NCI-H226 (cell line): Measurements from ENCODE around the gene ZMYND8.
"Not testable (repeated sequence)": the region's sequence is repeated elsewhere in the genome, so short reads cannot be mapped to it uniquely, and the experiment has no call there.

Experiments used
- DNase-seq: peaks from one replicate; pipeline ENCODE4 v3.0.0-alpha.2; 2015

ZMYND8 gene

DNA sequence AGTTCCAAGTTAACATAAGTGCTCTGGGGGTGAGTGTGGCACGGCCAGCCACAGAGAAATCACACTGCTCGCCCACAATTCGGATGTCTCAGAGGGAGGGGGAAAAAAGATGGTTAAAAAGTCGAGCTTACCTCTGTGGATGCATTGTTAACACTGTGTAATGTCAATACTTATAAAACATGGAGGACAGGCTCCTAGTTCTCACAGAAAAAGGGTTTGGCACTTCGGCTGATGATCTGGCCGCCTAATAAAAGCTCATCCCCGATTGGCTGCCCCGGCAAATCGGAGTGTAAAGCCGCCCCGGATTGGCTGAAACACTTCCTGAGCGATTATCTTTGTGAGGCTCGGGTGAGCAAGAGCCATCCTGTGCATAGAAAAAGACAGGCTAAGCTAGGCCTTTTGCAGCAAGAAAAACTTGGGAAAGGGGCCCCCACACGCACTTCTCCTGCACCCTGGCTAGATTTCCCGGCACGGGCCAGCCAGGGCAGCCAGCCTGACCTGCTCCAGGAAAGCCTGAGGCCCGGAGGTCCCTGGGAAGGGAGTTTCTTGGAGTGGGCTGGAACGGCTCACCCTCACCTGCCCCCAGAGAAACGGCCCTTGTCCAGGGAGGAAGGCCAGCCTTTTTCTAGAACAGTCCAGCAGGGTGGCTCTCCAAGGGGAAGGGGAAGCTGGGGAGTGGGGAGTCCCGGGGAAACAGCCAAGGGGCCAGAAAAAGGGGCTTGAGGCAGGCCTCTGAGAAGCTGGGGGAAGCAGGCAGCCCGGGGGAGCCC is at the start of gene ZMYND8:
TSS of gene ZMYND8 (minus strand) at position 174 of the 770 bp plus-strand sequence. CDS start at position 145, 29 bp downstream.
- DNase-seq: peak; percentile 90

DNA sequence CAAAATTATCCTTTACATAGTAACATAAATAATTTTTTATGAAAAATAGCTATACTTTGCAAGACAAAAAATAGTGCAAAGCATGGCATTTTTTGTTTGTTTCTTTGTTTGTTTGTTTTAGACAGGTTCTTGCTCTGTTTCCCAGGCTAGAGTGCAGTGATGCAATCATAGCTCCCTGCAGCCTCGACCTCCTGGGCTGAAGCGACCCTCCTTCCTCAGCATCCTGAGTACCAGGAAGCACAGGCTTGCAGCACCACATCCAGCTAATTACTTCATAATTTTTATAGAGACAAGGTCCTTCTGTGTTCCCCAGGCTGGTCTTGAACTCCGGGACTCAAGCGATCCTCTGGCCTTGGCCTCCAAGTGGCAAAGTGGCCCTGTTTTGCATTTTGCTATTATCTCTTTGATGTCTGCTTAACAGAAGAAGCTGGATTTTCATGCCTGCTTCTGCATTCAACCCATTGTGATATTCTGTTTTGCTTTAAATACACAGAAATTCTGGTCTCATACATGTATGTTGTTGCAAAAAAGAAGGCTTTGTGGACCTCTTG is 49.4 kb upstream of the ZMYND8 start:
- DNase-seq: no peak

DNA sequence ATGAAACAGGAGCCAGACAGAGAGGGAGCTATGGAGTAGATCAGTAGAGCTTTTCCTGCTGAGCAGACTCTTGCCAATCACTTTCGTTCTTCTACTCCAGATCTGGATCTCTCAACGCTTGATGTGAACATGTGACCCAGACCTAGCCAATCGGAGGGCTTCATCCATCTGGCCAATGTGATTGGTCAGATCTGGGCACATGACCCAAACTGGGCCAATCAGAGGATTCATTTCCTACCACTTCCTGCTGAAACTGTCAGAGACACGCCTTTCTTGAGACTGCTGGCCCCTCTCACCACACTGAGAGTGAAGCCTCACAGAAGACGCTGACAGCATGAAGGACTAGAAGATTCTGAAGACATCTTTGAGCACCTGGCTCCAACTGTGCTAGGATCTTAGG is 44.2 kb upstream of the ZMYND8 start:
- DNase-seq: no peak

DNA sequence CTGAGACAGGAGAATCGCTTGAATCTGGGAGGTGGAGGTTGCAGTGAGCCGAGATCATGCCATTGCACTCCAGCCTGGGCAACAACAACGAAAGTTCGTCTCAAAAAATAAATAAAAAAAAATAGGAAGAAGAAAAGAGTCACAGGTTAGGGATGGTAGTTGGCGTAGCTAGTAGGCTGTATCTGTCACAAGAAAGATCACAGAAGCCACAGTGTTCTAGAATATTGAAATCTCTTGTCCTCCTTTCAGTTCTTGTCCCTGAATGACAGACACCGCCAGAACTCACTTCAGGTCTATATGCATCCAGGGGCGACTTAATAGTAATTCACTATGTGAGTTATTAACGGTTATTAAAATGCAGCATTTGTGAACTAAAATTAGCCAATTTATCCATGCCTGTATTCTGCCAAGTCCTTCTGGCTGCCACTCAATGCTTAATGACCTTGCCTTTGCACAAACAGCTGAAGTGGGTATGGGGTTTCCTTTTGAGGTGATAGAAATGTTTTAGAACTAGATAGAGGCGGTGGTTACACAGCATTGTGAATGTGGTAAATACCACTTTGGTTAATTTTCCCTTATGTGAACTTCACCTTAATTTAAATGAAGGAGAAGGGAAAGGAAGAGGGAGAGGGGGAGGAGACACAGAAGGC is 41.3 kb upstream of the ZMYND8 start:
- DNase-seq: no peak

DNA sequence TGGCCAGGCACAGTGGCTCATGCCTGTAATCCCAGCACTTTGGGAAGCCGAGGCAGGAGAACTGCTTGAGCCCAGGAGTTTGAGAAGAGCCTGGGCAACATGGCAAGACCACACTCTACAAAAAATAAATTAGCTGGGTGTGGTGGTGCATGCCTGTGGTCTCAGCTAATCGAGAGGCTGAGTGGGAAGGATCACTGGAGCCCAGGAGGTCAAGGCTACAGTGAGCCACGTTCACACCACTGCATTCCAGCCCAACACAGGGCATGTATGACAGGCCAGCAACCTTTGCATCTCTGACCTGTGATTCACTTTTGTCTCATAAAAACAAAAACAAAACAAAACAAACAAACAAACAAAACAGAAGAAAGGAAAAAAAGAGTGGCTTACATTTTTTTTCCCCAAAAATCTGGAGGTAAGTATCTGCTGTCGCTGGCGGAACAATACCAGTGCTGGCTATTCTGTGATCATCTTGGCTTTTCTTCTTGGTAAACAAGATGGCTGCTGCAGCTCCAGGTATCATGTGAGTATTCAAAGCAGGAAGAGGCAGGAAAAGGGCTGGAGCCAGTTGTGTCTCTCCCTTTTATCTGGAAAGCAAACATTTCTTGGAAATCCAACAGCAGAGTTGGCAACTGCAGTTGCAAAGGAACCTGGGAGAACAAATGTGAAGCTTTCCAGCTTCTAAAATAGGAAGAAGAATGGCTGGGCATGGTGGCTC is 40.4 kb upstream of the ZMYND8 start:
- DNase-seq: no peak

DNA sequence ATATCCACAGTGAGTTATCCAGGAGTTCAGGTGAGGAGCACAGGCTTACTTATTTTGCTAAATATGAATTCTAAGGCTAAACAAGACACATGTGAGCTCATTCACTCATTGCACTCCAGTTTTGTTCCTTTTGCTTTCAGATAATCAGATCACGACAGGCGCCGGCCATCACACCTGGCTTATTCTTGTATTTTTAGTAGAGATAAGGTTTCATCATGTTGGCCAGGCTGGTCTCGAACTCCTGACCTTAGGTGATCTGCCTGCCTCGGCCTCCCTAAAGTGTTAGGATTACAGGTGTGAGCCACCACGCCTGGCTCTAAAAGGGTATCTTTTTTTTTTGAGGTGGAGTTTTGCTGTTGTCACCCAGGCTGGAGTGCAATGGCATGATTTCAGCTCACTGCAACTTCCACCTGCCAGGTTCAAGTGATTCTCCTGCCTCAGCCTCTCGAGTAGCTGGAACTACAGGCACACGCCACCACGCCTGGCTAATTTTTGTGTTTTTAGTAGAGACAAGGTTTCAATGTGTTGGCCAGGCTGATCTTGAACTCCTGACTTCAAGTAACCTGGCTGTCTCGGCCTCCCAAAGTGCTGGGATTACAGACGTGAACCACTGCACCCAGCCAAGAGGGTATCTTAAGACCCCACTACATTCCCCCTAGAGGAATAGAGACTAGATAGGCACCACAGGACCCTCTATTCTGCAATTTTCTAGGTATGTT is 37.5 kb upstream of the ZMYND8 start:
- not testable (repeated sequence) for DNase-seq

DNA sequence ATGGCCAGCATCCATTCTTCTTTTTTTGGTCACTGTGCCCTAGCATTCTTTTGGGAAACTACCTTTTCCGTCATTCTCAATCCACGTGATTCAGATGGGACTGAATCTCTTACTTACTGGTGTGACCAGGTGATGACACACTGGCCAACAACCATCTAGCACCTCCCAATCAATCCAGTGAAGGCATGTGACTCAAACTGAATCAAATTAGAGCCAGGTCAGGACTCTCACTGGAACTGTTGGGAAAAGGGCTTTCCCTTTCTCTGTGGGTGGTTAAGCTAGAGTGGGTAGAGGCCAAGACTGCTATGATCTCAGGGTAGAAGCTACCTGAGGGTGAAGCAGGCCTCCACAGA is 36.2 kb upstream of the ZMYND8 start:
- peak; percentile 64 for DNase-seq

DNA sequence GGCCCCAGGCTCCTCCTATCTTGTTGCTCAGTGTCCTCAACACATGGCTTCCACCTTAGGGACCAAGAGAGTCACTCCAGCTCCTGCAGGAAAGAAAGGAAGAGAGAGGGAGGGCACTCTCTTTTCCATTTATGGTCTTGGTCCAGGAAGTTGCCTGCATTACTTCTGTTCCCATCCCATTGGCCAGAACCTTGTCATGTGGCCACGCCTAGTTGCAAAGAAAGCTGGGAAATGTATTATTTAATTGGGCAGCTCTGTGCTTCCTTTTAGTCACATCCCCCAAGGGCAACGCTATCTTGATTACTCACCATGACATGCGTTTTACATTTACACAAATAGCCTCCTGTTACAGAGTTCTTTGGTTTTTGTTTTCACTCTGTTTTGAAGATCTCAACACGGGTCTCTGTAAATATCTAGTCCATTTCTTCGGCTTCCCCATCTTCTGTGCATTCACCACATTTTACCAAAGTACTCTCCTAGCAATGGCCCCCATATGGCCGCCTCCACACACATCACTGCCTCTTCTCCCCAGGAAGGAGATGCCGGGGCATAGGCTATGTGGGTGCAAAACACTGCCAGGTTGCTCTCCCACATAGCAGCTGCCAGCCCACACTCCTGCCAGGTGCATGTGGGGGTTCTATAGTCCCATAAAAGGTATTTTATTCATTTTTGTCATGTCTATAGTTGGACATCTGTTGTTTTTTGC is 35.7 kb upstream of the ZMYND8 start:
- DNase-seq: peak; percentile 97

DNA sequence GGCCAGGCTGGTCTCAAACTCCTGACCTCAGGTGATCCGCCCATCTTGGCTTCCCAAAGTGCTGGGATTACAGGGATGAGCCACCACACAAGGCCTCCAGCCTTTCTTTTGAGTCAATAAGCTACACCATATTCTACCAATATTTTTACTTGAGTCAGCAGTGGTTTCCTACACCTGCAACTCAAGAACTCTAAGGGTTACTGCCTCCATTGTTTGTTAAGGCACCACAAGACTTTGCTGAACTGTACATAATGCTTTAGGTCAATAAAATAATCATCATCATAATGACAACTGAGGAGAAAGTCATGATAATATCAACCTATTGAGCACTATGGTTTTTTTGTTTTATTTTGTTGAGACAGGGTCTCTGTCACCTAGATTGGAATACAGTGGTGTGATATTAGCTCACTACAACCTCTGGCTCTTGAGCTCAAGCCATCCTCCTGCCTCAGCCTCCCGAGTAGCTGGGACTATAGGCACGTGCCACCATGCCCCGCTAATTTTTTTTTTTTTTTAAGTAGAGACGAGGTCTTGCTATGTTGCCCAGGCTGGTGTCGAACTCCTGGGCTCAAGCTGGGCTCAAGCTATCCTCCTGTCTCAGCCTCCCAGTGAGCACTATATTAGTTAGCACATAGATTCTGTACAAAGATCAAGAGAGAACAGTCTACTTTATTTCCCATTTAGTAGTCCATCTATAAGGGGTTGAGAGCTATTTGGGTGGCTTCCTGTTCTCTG is 34.9 kb upstream of the ZMYND8 start:
- DNase-seq: no peak

DNA sequence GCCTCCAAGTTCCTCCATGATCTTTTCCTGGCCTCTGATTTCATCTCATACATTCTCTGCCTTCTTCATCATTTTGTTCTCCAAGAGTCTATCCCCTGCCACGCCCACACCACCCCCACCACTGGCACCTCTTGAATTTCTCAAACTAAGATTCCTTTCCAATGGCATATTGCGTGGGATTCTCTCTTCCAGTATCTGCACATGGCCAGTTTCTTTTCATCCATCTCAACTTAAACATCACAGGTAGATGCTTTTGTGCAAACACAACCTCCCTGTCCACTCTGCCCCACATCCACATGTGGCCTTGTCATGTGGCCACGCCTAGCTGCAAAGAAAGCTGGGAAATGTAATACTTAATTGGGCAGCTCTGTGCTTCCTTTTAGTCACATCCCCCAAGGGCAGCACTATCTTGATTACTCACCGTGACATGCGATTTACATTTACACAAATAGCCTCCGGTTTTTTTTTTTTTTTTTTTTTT is 33.4 kb upstream of the ZMYND8 start:
- DNase-seq: peak; percentile 89

DNA sequence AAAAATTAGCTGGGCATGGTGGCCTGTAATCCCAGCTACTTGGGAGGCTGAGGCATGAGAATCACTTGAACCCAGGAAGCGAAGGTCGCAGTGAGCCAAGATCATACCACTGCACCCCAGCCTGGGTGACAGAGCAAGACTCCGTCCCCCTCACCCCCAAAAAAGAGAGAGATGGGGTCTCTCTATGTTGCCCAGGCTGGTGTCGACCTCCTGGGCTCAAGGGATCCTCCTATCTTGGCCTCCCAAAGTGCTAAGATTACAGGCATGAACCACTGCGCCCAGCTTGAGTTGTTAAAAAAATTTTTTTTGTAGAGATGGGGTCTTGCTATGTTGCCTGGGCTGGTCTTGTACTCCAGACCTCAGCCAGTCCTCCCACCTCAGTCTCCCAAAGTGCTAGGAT is 29.5 kb upstream of the ZMYND8 start:
- not testable (repeated sequence) for DNase-seq

DNA sequence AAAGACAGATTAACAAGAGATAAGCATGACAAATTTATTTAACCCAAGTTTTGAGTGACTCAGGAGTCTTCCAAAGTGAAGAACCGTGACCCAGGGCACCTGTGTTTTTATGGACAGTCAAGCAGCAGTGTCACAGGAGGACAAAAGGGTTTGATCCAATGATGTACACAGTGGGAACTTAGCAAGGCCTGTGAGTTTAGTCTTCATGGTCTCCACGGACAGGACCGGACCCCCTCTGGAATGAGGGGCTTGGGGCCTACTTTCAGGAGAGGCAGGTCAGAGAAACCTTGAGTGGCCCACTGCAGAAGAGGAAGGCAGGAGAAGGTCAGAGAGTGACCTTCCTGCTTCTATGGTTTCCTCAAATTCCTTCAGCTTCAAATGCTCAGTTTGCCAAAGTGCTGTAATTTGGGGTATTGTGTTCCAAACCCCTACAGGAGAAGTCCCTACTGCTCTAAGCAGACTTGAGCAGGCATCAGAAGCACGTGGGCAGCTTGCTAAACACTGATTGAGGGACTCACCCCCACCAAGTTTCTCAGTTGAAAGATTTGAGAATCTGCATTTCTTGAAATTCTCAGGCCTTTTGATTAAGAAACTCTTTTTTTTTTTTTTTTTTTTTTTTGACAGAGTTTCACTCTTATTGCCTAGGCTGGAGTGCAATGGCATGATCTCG is 26.4 kb upstream of the ZMYND8 start:
- no peak for DNase-seq

DNA sequence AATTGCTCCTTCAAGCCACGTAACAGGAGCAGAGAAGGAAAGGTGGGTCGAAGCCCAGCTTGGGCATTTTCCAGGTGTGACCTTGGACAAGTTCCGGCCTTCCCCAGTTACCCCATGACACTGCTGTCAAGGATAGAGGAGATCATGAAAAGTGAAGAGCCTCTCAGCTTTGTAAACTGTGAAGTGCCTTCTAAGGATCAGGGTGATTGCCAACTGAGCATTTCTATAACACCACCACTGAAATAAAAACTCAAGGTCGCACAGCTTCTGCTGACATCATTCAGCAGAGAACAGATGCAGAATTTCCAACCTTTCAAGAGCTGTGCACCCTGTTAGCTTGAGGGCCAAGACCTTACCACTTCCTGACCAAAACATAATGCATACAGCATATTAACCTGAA is 24.0 kb upstream of the ZMYND8 start:
- DNase-seq: no peak

DNA sequence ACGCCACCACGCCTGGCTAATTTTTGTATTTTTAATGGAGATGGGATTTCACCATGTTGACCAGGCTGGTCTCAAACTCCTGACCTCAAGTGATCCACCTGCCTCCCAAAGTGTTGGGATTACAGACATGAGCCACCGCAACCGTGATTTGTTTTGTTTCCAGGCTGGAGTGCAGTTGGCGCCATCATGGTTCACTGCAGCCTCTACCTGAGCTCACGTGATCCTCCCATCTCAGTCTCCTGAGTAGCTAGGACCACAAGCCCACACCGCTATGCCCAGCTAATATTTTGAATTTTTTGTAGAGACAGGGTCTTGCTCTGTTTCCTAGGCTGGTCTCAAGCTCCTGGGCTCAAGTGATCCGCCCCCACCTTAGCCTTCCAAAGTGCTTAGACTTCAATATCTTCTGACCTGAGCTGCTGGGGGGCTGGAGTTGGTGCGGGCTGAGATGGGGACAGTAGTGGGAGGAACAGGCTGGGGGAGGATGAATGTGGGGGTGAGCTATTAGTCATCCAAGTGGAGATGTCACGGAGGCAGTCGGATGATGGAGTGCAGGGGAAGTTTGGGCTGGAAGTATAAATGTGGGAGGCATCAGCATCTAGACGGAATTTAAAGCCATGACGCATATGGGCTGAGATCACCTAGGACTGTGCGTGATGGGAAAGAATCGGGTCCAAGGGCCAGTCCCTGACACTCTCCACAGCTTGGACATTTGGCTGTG is 23.1 kb upstream of the ZMYND8 start:
- peak; percentile 99 for DNase-seq

DNA sequence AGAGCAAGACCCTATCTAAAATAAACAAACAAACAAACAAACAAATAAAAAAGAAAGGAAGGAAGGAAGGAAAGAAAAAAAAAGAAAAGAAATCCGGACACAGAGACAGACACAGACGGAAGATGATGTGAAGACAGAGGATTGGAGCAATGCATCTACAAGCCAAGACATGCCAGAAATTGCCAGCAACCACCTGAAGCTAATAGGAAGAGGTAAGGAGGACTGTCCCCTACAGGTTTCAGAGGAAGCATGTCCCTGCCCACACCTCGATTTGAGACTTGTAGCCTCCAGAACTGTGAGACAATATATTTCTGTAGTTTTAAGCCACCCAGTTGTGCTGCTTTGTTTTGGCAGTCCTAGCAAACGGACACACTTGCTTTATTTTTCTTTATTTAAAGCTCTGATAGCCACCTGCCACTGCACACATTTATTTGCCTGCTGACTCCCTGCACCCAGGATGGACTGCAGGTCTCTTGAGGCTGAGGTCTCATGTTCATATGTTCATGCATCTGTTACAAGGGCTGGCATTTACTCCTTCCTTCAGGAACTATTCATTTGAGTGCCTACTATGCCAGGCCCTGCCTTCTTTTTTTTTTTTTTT is 20.7 kb upstream of the ZMYND8 start:
- DNase-seq: no peak

DNA sequence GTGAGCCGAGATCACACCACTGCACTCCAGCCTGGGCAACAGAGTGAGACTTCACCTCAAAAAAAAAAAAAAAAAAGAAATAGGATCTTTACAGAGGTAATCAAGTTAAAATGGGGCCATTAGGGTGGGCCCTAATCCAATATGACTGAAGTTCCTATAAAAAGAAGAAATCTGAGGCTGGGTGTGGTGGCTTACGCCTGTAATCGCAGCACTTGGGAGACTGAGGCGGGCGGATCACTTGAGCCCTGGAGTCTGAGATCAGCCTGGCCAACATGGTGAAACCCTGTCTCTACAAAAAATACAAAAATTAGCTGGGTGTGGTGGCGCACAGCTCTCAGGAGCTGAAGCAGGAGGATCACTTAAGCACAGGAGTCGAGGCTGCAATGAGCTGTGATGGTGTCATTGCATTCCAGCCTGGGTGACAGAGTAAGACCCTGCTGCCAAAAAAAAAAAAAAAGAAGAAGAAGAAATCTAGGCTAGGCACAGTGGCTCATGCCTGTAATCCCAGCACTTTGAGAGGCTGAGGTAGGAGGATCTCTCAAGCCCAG is 19.7 kb upstream of the ZMYND8 start:
- not testable (repeated sequence) for DNase-seq

DNA sequence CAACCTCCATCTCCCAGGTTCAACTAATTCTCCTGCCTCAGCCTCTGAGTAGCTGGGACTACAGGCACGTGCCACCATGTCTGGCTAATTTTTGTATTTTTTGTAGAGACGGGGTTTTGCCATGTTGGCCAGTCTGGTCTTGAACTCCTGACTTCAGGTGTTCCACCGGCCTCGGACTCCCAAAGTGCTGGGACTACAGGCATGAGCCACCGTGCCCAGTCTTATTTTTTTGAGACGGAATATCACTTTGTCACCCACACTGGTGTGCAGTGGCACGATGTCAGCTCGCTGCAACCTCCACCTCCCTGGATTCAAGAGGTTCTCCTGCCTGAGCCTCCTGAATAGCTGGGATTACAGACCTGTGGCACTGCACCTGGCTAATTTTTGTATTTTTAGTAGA is 17.6 kb upstream of the ZMYND8 start:
- not testable (repeated sequence) for DNase-seq

DNA sequence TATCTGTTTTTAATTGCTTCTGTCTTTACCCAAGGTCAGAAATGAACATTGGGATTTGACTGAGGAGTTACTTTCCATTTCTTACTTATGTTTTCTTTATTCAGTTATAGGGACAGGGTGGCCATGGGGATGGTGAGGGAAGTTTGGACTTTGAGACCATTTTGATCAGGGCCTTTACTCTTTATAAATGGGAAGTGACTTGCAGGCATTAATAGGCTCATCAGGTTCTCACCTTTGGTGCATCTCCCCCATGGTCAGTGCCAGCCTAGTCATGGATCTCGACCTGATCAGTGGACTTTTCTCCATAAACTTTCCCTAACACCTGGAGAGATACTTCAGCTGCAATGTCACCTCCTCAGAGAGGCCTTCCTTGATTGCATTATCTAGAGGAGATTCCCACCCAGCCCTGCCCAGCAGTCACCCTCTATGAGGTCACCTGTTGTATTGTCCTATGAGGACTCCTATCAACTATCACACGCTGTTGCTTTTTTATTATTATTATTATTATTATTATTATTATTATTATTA is 16.8 kb upstream of the ZMYND8 start:
- DNase-seq: no peak
